Karpas-422 (cell line): ENCODE results near the gene EIF4A3. TPM values are rescaled to one million over a fixed set of nuclear protein-coding genes. Genes with fewer than 3 reads are reported as not detected.

Source experiments
- DNase-seq: peaks from one replicate; pipeline ENCODE4 v3.0.0-alpha.2; 2015
- H2AFZ ChIP-seq: fragments of 200-600 bp; sonication (generic); 2 replicates; pipeline ENCODE4 v1.6.1; 2014; ENCODE audit warnings: antibody characterized with exemption, low read length, mixed read lengths
- H3K27ac ChIP-seq: fragments of 200-600 bp; sonication (generic); 2 replicates; pipeline ENCODE4 v1.5.1; 2014; ENCODE audit warnings: mild to moderate bottlenecking, low read length, moderate library complexity
- H3K27me3 ChIP-seq: fragments of 200-600 bp; sonication (generic); 2 replicates; pipeline ENCODE4 v1.6.1; 2014; ENCODE audit warnings: low read length, mixed read lengths
- H3K36me3 ChIP-seq: fragments of 200-600 bp; sonication (generic); 2 replicates; pipeline ENCODE4 v1.6.1; 2014; ENCODE audit warnings: low read length, mixed read lengths; ENCODE audit not compliant: insufficient read depth
- H3K4me1 ChIP-seq: fragments of 200-600 bp; sonication (generic); 2 replicates; pipeline ENCODE4 v1.6.1; 2014; ENCODE audit warnings: mild to moderate bottlenecking, low read length, mixed read lengths
- H3K4me2 ChIP-seq: fragments of 200-600 bp; sonication (generic); 2 replicates; pipeline ENCODE4 v1.6.1; 2014; ENCODE audit warnings: low read length, low read depth, mild to moderate bottlenecking; ENCODE audit not compliant: poor library complexity, severe bottlenecking
- H3K4me3 ChIP-seq: fragments of 200-600 bp; sonication (generic); 2 replicates; pipeline ENCODE4 v1.5.1; 2014; ENCODE audit warnings: mild to moderate bottlenecking, antibody characterized with exemption, low read length, mixed read lengths
- H3K79me2 ChIP-seq: fragments of 200-600 bp; sonication (generic); 2 replicates; pipeline ENCODE4 v1.6.1; 2014; ENCODE audit warnings: mild to moderate bottlenecking, low read length, mixed read lengths
- H3K9ac ChIP-seq: fragments of 200-600 bp; sonication (generic); 2 replicates; pipeline ENCODE4 v1.6.0; 2014; ENCODE audit warnings: low read length
- H3K9me2 ChIP-seq: fragments of 200-600 bp; sonication (generic), shearing (Covaris generic); replicated peaks from 2 replicates; pipeline ENCODE4 v1.6.0; 2014; ENCODE audit warnings: mild to moderate bottlenecking, low read length, moderate library complexity; ENCODE audit not compliant: insufficient read depth
- H3K9me3 ChIP-seq: fragments of 300-700, 200-600 bp; sonication (generic); 2 replicates; pipeline ENCODE4 v1.6.1; 2014; ENCODE audit warnings: low read length, mixed read lengths
- H4K20me1 ChIP-seq: fragments of 200-600 bp; sonication (generic); 2 replicates; pipeline ENCODE4 v1.6.1; 2014; ENCODE audit warnings: mild to moderate bottlenecking, antibody characterized with exemption, low read length, low read depth; ENCODE audit not compliant: insufficient read depth
- total RNA-seq: library from RNA; depleted of rRNA; stranded (reverse); fragments of >200 nt; shearing (Covaris generic); gene quantifications from 2 replicates; pipeline ENCODE4 v1.2.3, GENCODE V29; 2014; ENCODE audit warnings: low replicate concordance

EIF4A3 gene
- total RNA-seq, 1 experiment from 2014 or later, result 90.7 TPM

GRCh38 chr17:80189611-80190010 is 42.7 kb upstream of the EIF4A3 start:
- Histone ChIP-seq H3K4me3 (no peak overlapping the region), H3K27ac (no peak overlapping the region), H3K79me2 (no peaks in the 10 kb centered on the region), H3K27me3 (no peaks in the 10 kb centered on the region), H4K20me1 (no peaks in the 10 kb centered on the region), H2AFZ (no peak overlapping the region), H3K9me2 (no peaks in the 10 kb centered on the region), H3K9ac (no peak overlapping the region), H3K4me1 (no peaks in the 10 kb centered on the region), H3K4me2 (no peak overlapping the region), H3K36me3 (no peaks in the 10 kb centered on the region), H3K9me3 (no peaks in the 10 kb centered on the region)
- no peak for DNase-seq

- H2AFZ ChIP-seq, result no peak overlapping the region
- H3K4me2 ChIP-seq, result no peak overlapping the region
- no peak overlapping the region for H3K27ac ChIP-seq
- H3K9ac ChIP-seq, result no peak overlapping the region
- H3K9me3 ChIP-seq, result no peaks in the 10 kb centered on the region
- no peak overlapping the region for H3K4me3 ChIP-seq
- no peaks in the 10 kb centered on the region for H3K27me3 ChIP-seq
- no peaks in the 10 kb centered on the region for H3K9me2 ChIP-seq
- H3K79me2 ChIP-seq, result no peaks in the 10 kb centered on the region
- no peaks in the 10 kb centered on the region for H3K4me1 ChIP-seq
- H4K20me1 ChIP-seq, result no peaks in the 10 kb centered on the region
- no peak for DNase-seq
- no peaks in the 10 kb centered on the region for H3K36me3 ChIP-seq
These were observed 40.6 kb upstream of the EIF4A3 start for GRCh38 chr17:80187515-80187941.

GRCh38 chr17:80187090-80187489 is 40.2 kb upstream of the EIF4A3 start:
- Histone ChIP-seq H3K27ac (no peak overlapping the region), H3K79me2 (no peaks in the 10 kb centered on the region), H3K4me2 (no peak overlapping the region), H3K9me2 (no peaks in the 10 kb centered on the region), H4K20me1 (no peaks in the 10 kb centered on the region), H3K9me3 (no peaks in the 10 kb centered on the region), H2AFZ (no peak overlapping the region), H3K36me3 (no peaks in the 10 kb centered on the region), H3K9ac (no peak overlapping the region), H3K4me1 (no peaks in the 10 kb centered on the region), H3K4me3 (no peak overlapping the region), H3K27me3 (no peaks in the 10 kb centered on the region)
- DNase-seq, result no peak

GRCh38 chr17:80185968-80186367 is 39.0 kb upstream of the EIF4A3 start:
- H3K9me2 ChIP-seq, result no peaks in the 10 kb centered on the region
- no peaks in the 10 kb centered on the region for H3K27me3 ChIP-seq
- H3K36me3 ChIP-seq, result no peaks in the 10 kb centered on the region
- H3K4me3 ChIP-seq, result no peak overlapping the region
- no peak overlapping the region for H3K9ac ChIP-seq
- no peak overlapping the region for H3K27ac ChIP-seq
- no peak overlapping the region for H2AFZ ChIP-seq
- DNase-seq, result no peak
- no peaks in the 10 kb centered on the region for H3K4me1 ChIP-seq
- H3K79me2 ChIP-seq, result no peaks in the 10 kb centered on the region
- no peak overlapping the region for H3K4me2 ChIP-seq
- no peaks in the 10 kb centered on the region; the same call in 1 of the 2 replicates for H4K20me1 ChIP-seq
- H3K9me3 ChIP-seq, result no peaks in the 10 kb centered on the region

GRCh38 chr17:80184423-80184714 is 37.4 kb upstream of the EIF4A3 start:
- Histone ChIP-seq H3K27me3 (no peaks in the 10 kb centered on the region), H3K9ac (no peak overlapping the region), H3K4me2 (no peak overlapping the region), H3K4me1 (no peaks in the 10 kb centered on the region), H3K9me2 (no peaks in the 10 kb centered on the region), H3K4me3 (no peak overlapping the region), H3K9me3 (no peaks in the 10 kb centered on the region), H3K79me2 (no peaks in the 10 kb centered on the region), H4K20me1 (no peaks in the 10 kb centered on the region; the same call in 1 of the 2 replicates), H2AFZ (no peak overlapping the region), H3K27ac (no peak overlapping the region), H3K36me3 (no peaks in the 10 kb centered on the region)
- no peak for DNase-seq

GRCh38 chr17:80183581-80184422 is 36.9 kb upstream of the EIF4A3 start:
- Histone ChIP-seq H3K9me3 (no peaks in the 10 kb centered on the region), H3K79me2 (no peaks in the 10 kb centered on the region), H3K27me3 (no peaks in the 10 kb centered on the region), H3K9ac (no peak overlapping the region), H3K36me3 (no peaks in the 10 kb centered on the region), H3K9me2 (no peaks in the 10 kb centered on the region), H3K4me3 (no peak overlapping the region), H3K4me1 (no peaks in the 10 kb centered on the region), H2AFZ (no peak overlapping the region), H4K20me1 (no peaks in the 10 kb centered on the region; the same call in 1 of the 2 replicates), H3K27ac (no peak overlapping the region), H3K4me2 (no peak overlapping the region)
- no peak for DNase-seq

GRCh38 chr17:80182845-80183223 is 35.9 kb upstream of the EIF4A3 start:
- Histone ChIP-seq H3K27ac (no peak overlapping the region), H4K20me1 (no peaks in the 10 kb centered on the region; the same call in 1 of the 2 replicates), H3K4me1 (no peaks in the 10 kb centered on the region), H3K27me3 (no peaks in the 10 kb centered on the region), H2AFZ (no peak overlapping the region), H3K36me3 (no peaks in the 10 kb centered on the region), H3K79me2 (no peaks in the 10 kb centered on the region), H3K4me2 (no peak overlapping the region), H3K4me3 (no peak overlapping the region), H3K9me3 (no peaks in the 10 kb centered on the region), H3K9ac (no peak overlapping the region), H3K9me2 (no peaks in the 10 kb centered on the region)
- no peak for DNase-seq

- H3K4me3 ChIP-seq, result no peak overlapping the region
- DNase-seq, result no peak
- no peaks in the 10 kb centered on the region for H3K36me3 ChIP-seq
- H4K20me1 ChIP-seq, result no peaks in the 10 kb centered on the region; the same call in 1 of the 2 replicates
- H3K4me1 ChIP-seq, result no peaks in the 10 kb centered on the region
- no peak overlapping the region for H3K27ac ChIP-seq
- no peak overlapping the region for H3K9ac ChIP-seq
- H3K9me3 ChIP-seq, result no peaks in the 10 kb centered on the region
- no peak overlapping the region for H3K4me2 ChIP-seq
- H3K9me2 ChIP-seq, result no peaks in the 10 kb centered on the region
- no peak overlapping the region for H2AFZ ChIP-seq
- H3K27me3 ChIP-seq, result no peaks in the 10 kb centered on the region
- H3K79me2 ChIP-seq, result no peaks in the 10 kb centered on the region
These were observed 35.4 kb upstream of the EIF4A3 start for GRCh38 chr17:80182118-80182844.
